CD14-positive monocyte (primary cell): ENCODE results near the gene SALL3. TPM values are rescaled to one million over a fixed set of nuclear protein-coding genes. Genes with fewer than 3 reads are reported as not detected.
A peak's percentile ranks its signal among the peaks of the same experiment; 100 is the strongest.

ENCODE experiments used
- DNase-seq, 3 donors: peaks; one replicate each; pipeline ENCODE4 v3.0.0-alpha.2; 2011 to 2022
- H2AFZ ChIP-seq: 2 replicates; pipeline ENCODE4 v1.6.0; 2012; ENCODE audit warnings: mild to moderate bottlenecking, low read depth, low read length, inconsistent platforms; ENCODE audit not compliant: insufficient read depth, poor library complexity, severe bottlenecking
- H3K27ac ChIP-seq, 2 donors: 1 replicate in 1 of 2; 2 replicates in 1 of 2; pipeline ENCODE4 v1.5.1; 2012 to 2013; ENCODE audit warnings: low read length in 2 of 2, control low read depth in 1 of 2, inconsistent platforms in 1 of 2, low read depth in 1 of 2, mild to moderate bottlenecking in 1 of 2
- H3K27me3 ChIP-seq, 2 donors: one replicate each; pipeline versions ENCODE4 v1.6.0 to v1.6.1; 2011 to 2013; ENCODE audit warnings: low read length in 2 of 2; ENCODE audit not compliant: control insufficient read depth in 2 of 2, insufficient read depth in 2 of 2
- H3K36me3 ChIP-seq, 2 donors: replicated peaks in 1 of 2; 1 replicate in 1 of 2; 2 replicates in 1 of 2; pipeline versions ENCODE4 v1.5.1 to v1.6.1; 2012 to 2013; ENCODE audit warnings: low read length in 2 of 2, control low read depth in 1 of 2, inconsistent platforms in 1 of 2, mild to moderate bottlenecking in 1 of 2; ENCODE audit not compliant: insufficient read depth in 2 of 2, control insufficient read depth in 1 of 2
- H3K4me1 ChIP-seq, 2 donors: 1 replicate in 1 of 2; 2 replicates in 1 of 2; pipeline versions ENCODE4 v1.5.1 to v1.6.1; 2012 to 2013; ENCODE audit warnings: low read length in 2 of 2, control low read depth in 1 of 2, inconsistent platforms in 1 of 2, mild to moderate bottlenecking in 1 of 2, moderate library complexity in 1 of 2; ENCODE audit not compliant: insufficient read depth in 2 of 2, control insufficient read depth in 1 of 2
- H3K4me2 ChIP-seq: replicated peaks from 2 replicates; pipeline ENCODE3; 2012; ENCODE audit warnings: low read length, moderate library complexity, mild to moderate bottlenecking; ENCODE audit not compliant: poor library complexity, severe bottlenecking; ENCODE audit errors: extremely low read depth
- H3K4me3 ChIP-seq, 3 experiments: fragments of 200-600 bp in 1 of 3; sonication (generic) in 1 of 3; replicated peaks in 1 of 3; 1 replicate in 2 of 3; 2 replicates in 1 of 3; pipeline ENCODE4 v1.5.1; 2011 to 2013; ENCODE audit warnings: low read length in 3 of 3, mild to moderate bottlenecking in 3 of 3, control low read depth in 2 of 3, low read depth in 2 of 3, inconsistent platforms in 1 of 3, moderate library complexity in 1 of 3
- H3K79me2 ChIP-seq: 2 replicates; pipeline ENCODE4 v1.6.0; 2012; ENCODE audit warnings: mild to moderate bottlenecking, control low read depth, inconsistent platforms, low read length, moderate library complexity; ENCODE audit not compliant: insufficient read depth
- H3K9ac ChIP-seq: 2 replicates; pipeline ENCODE4 v1.6.0; 2017; ENCODE audit warnings: low read length, mild to moderate bottlenecking; ENCODE audit not compliant: insufficient read depth, poor library complexity, severe bottlenecking
- H3K9me3 ChIP-seq, 2 donors: replicated peaks in 1 of 2; 1 replicate in 1 of 2; 2 replicates in 1 of 2; pipeline versions ENCODE4 v1.5.1 to v1.6.1; 2012 to 2013; ENCODE audit warnings: low read length in 2 of 2, control low read depth in 1 of 2; ENCODE audit not compliant: control insufficient read depth in 1 of 2, insufficient read depth in 1 of 2
- H4K20me1 ChIP-seq: 2 replicates; pipeline ENCODE4 v1.6.0; 2012; ENCODE audit warnings: mild to moderate bottlenecking, low read length, control low read depth, moderate library complexity; ENCODE audit not compliant: insufficient read depth
- H3K27ac Mint-ChIP-seq, 7 donors: one replicate each; pipeline ENCODE4 v1.8.0; 2020; ENCODE audit warnings: mild to moderate bottlenecking in 7 of 7, mixed read lengths in 7 of 7, moderate library complexity in 6 of 7, inconsistent platforms in 2 of 7
- H3K27me3 Mint-ChIP-seq, 3 donors: one replicate each; pipeline ENCODE4 v1.8.0; 2021 to 2022; ENCODE audit warnings: low read depth in 3 of 3, mild to moderate bottlenecking in 3 of 3, mixed read lengths in 3 of 3, moderate library complexity in 3 of 3, inconsistent platforms in 1 of 3
- H3K36me3 Mint-ChIP-seq, 2 donors: one replicate each; pipeline ENCODE4 v1.8.0; 2020; ENCODE audit warnings: mixed read lengths in 2 of 2, inconsistent platforms in 1 of 2, mild to moderate bottlenecking in 1 of 2
- H3K4me1 Mint-ChIP-seq: one replicate; pipeline ENCODE4 v1.8.0; 2020; ENCODE audit warnings: mild to moderate bottlenecking, mixed read lengths
- H3K4me3 Mint-ChIP-seq, 2 donors: one replicate each; pipeline ENCODE4 v1.8.0; 2020; ENCODE audit warnings: mild to moderate bottlenecking in 2 of 2, mixed read lengths in 2 of 2, moderate library complexity in 1 of 2
- H3K9me3 Mint-ChIP-seq, 7 donors: one replicate each; pipeline ENCODE4 v1.8.0; 2020 to 2022; ENCODE audit warnings: mixed read lengths in 7 of 7, mild to moderate bottlenecking in 6 of 7, moderate library complexity in 6 of 7, inconsistent platforms in 2 of 7
- WGBS: methylation state at CpG from one replicate; pipeline ENCODE4 v1.1.5; 2013; ENCODE audit warnings: missing lambda C conversion rate; ENCODE audit not compliant: insufficient coverage; 5-methylcytosine and 5-hydroxymethylcytosine counted together
- intact Hi-C, 2 donors: fragments of 100-400 bp; cut with micrococcal nuclease; formaldehyde crosslinking; loops; one replicate each; pipeline versions ENCODE4 v1.15.0 to v1.15.1; 2023
- polyA plus RNA-seq, 3 donors: library from polyadenylated mRNA; depleted of rRNA in 1 of 3; unstranded in 2 of 3; stranded (reverse) in 1 of 3; fragments of 300-500 nt in 2 of 3; fragments of >200 nt in 1 of 3; fragmentation: Illumina TruSeq in 2 of 3; gene quantifications; 1 replicate in 2 of 3; 2 replicates in 1 of 3; pipeline ENCODE4 v1.2.3, GENCODE V29; 2012 to 2021
- TF ChIP-seq, protein P1 (sequence below): fragments of 200-600 bp; IDR thresholded peaks from one replicate; pipeline ENCODE4 v1.8.0; 2022; ENCODE audit warnings: antibody characterized with exemption, mild to moderate bottlenecking

The SALL3 gene
- polyA plus RNA-seq, 3 donors, result not detected

DNA sequence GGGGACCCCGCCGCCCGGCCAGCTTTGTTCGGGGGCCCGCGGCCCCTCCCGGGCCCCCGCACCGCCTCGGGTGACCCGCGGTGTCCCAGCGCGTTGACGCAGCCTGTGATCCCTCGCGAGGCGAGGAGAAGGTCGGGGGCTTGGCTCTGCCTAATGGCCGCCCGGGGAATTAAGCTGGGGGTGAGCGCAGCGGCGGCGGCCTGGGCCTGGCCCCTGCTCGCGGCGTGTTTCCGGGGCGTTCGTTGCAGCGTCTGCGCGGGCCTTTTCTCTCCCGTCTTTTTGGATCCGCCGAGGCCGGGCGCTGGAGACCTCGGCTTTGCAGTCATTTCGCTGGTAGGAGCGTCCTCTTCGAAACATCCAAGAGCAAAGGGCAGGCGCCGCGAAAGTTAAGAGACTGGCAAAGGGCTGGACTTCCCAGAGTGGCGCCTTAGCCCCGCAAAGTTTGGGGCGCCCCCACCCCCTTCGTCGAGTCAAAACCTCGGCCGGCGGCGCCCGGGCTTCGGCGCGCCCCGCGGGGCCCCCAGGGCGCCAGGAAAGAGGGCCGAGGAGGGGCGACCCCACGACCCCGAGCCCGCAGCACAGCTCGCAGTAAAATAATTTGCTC, 1.3 kb downstream of the SALL3 start:
- H3K4me2 ChIP-seq, result no peak overlapping the region
- peaks cover 72 to 79% of the 10 kb centered on the region in 2 donors for H3K27me3 ChIP-seq
- no peak overlapping the region for H3K27ac Mint-ChIP-seq
- H3K27me3 Mint-ChIP-seq, result peaks cover 70 to 86% (median 73%) of the 10 kb centered on the region in 3 donors
- H3K9me3 Mint-ChIP-seq, result peaks cover 0 to 20% (median 8%) of the 10 kb centered on the region in 7 donors
- no peaks in the 10 kb centered on the region for H3K36me3 ChIP-seq
- H3K79me2 ChIP-seq, result no peaks in the 10 kb centered on the region
- H2AFZ ChIP-seq, result no peak overlapping the region
- H3K4me3 ChIP-seq, result no peak overlapping the region
- TF ChIP-seq, protein P1, sequence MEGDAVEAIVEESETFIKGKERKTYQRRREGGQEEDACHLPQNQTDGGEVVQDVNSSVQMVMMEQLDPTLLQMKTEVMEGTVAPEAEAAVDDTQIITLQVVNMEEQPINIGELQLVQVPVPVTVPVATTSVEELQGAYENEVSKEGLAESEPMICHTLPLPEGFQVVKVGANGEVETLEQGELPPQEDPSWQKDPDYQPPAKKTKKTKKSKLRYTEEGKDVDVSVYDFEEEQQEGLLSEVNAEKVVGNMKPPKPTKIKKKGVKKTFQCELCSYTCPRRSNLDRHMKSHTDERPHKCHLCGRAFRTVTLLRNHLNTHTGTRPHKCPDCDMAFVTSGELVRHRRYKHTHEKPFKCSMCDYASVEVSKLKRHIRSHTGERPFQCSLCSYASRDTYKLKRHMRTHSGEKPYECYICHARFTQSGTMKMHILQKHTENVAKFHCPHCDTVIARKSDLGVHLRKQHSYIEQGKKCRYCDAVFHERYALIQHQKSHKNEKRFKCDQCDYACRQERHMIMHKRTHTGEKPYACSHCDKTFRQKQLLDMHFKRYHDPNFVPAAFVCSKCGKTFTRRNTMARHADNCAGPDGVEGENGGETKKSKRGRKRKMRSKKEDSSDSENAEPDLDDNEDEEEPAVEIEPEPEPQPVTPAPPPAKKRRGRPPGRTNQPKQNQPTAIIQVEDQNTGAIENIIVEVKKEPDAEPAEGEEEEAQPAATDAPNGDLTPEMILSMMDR, result no peak
- no peaks in the 10 kb centered on the region for H4K20me1 ChIP-seq
- WGBS, result 4% methylated on average over 67 of the region's 68 CpGs
- H3K9ac ChIP-seq, result no peak overlapping the region
- peak overlapping the region in 1 of 2 donors; percentile 73 for H3K4me3 Mint-ChIP-seq
- peaks cover 2% of the 10 kb centered on the region for H3K4me1 Mint-ChIP-seq
- DNase-seq, result no peak
- H3K4me1 ChIP-seq, result no peaks in the 10 kb centered on the region
- peaks cover 0 to 27% of the 10 kb centered on the region in 2 donors for H3K9me3 ChIP-seq
- no peak overlapping the region for H3K27ac ChIP-seq
- intact Hi-C loops, result no loop called here
- no peaks in the 10 kb centered on the region for H3K36me3 Mint-ChIP-seq

DNA sequence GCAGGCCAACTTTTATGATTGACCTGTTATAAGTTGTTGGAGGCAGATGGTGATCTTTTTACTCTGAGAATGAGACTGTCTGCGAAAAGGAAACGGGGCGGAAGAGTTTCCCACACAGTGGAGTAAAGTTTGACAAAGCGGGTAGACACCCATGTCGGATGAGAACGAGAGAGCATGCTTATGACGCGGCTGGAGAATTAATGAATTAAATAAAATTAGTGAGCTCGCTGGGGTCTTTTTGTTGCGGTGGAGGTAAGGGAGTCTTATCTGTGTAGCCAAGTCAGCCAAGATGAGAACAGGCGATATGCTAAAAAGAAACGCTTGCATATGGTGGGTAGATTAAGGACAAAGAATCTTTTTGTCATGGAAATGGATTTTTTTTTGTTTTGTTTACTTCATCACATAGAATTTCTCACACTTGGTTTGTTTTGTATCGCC, 1.8 kb downstream of the SALL3 start:
- TF ChIP-seq, protein P1, result no peak
- Mint-ChIP-seq H3K36me3 (no peaks in the 10 kb centered on the region), H3K27me3 (peaks cover 70 to 86% (median 73%) of the 10 kb centered on the region in 3 donors), H3K27ac (no peak overlapping the region), H3K4me1 (peaks cover 2% of the 10 kb centered on the region), H3K4me3 (peak overlapping the region in 1 of 2 donors; percentile 46), H3K9me3 (peaks cover 0 to 22% (median 8%) of the 10 kb centered on the region in 7 donors)
- no peak for DNase-seq
- Histone ChIP-seq H3K27ac (no peak overlapping the region), H3K4me3 (no peak overlapping the region), H3K9me3 (peaks cover 0 to 27% of the 10 kb centered on the region in 2 donors), H3K27me3 (peaks cover 72 to 79% of the 10 kb centered on the region in 2 donors), H3K9ac (no peak overlapping the region), H3K4me2 (no peak overlapping the region), H3K4me1 (no peaks in the 10 kb centered on the region), H2AFZ (no peak overlapping the region), H3K79me2 (no peaks in the 10 kb centered on the region), H4K20me1 (no peaks in the 10 kb centered on the region), H3K36me3 (no peaks in the 10 kb centered on the region)
- WGBS, result 13% methylated on average over 10 of the region's 13 CpGs
- intact Hi-C loops, result no loop called here
